GM21825 (cell line): ENCODE results near the gene ASXL1.

Experiments used
- ATAC-seq: cut with Tn5 transposase; IDR thresholded peaks from one replicate; pipeline ENCODE4 v1.9.1; 2021; ENCODE audit warnings: mild to moderate bottlenecking, moderate library complexity; ENCODE audit not compliant: unreplicated experiment

Gene ASXL1

DNA sequence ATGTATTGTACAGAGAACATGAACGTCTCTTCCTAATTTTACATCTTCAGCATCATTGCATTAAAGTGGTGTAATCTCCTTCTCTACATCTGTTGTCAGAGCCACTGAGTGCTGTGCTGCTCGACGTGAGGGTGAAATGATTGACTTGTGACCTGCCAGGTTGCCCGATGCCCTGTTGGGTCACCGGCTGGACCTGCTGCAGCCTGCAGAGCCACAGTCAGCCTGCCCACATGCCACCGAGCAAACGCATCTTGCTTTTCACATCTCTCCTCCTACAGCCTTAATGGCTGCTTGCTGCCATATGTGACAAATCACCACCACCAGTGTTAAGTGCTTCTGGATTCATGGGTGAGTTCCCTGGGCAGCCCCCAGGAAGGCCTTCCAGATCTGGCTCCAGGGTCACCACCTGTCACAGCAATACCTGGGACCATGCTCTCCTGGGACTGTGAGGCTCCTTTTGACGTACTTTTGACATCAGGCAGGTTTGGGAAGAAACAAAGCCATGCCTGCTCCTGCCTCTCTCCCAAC, 80.3 kb downstream of the ASXL1 start:
- ATAC-seq: no peak

DNA sequence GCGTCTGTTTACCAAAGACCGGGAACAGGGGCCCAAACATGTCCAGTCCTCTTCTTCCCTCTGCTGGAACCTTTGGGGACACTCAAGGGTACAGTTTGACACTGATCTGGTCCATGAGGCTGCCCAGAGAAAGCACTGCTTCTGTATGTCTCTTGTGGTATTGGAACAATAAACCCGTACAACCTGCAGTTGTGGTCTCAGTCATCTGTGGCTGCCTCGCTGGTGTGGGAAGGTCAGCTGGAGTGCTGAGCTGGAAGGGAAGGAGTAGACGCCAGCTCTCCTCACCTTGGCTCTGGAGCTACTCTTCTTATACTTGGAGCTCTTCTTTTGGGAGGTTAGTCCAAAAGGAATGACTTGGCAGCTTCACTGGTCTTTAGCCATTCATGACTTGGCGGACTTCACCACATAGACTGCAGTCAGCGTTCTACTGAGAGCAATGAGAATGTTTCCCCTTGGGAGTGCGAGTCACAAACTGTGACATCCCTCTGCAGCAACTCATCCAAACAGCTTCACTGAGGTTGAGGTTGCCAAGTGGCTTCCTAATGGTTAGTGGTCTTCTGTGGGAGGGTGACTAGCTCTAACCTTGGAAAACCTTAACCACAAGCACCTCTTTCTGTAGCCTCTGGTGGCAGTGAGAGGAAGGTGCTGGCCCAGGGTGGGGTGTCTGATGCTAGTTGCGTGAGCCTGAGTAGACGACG, 81.2 kb downstream of the ASXL1 start:
- ATAC-seq: no peak

GRCh38 chr20:32440069-32440757, 82.1 kb downstream of the ASXL1 start:
- no peak for ATAC-seq

DNA sequence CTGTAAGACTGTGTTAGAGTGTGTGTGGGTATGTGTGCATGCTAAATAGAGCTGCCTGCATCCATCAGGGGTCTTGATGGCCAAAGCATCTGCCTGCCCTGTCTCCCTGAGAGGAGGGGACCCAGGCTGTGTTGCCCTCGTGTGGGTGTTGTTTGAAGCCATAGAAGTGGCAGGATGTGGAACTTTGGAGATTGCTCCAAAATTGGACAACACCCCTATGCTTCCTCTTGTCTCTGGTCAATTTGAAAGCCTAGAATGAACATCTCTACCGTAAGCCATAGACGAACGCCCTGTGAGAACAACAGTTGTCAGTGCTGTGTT, 82.6 kb downstream of the ASXL1 start:
- ATAC-seq: no peak

- no peak for ATAC-seq
Observed at GRCh38 chr20:32441638-32442037, 83.5 kb downstream of the ASXL1 start.

DNA sequence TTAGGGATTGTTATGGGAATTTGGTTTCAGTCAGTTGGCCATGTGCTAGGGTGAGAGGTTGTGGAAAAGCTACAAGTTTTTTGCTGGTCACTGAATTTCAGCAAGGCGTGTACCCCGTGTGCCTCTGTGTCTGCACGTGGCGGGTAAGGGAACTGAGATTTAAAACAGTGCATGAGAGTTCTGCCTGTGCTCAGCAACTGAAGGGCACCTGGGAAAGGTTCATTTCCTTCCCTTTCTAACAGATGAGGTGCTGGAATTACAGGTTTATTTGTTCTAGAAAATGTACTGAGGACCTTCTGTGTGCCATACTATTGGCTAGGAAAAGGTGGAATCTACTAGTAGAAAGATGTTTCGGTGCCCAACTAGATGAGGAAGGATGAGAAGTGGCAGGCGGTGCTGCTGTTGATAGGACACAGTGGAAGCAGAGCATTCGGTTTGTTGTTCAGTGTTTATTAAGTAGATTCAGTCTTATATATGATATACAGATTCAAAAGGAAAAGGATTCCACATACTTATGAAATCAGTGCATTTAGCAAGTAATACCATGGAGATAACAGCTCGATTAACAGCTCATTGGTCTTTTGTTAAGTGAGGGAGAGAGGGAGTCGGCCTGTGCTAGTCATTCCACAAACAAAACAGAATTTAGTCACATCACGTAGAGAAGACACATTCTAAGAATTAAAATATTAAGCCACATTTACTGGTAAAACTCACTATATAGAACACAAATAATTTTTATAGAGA, 84.7 kb downstream of the ASXL1 start:
- ATAC-seq: no peak

DNA sequence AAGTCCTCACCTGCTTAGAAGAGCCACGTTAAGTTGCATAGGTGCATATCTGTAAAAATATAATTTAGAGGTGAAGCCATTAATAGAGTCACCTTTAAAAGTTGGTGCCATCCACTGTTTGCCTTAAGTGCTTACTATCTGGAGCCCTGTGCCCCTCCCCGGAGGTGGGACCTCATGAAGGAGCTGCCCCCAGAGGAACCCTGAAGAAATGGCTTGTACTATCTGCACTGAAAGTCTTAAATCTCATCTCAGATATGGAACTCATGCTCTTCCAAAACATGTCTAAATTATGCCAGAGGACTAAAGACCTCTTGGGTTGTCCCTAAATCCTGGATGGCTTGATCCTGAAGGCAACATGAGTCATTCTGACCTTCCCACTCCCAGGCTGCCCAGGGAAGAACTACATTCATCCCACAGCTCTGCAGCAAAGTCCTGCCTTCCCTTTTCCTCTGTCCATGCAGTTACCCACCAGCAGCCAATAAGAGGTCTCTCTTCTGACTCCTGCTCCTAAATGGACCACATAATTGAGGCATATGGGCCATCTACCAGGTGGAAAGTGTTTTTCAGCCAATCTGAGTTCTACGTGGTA, 85.3 kb downstream of the ASXL1 start:
- no peak for ATAC-seq

- no peak for ATAC-seq
Observed at GRCh38 chr20:32444474-32445220, 86.5 kb downstream of the ASXL1 start.

DNA sequence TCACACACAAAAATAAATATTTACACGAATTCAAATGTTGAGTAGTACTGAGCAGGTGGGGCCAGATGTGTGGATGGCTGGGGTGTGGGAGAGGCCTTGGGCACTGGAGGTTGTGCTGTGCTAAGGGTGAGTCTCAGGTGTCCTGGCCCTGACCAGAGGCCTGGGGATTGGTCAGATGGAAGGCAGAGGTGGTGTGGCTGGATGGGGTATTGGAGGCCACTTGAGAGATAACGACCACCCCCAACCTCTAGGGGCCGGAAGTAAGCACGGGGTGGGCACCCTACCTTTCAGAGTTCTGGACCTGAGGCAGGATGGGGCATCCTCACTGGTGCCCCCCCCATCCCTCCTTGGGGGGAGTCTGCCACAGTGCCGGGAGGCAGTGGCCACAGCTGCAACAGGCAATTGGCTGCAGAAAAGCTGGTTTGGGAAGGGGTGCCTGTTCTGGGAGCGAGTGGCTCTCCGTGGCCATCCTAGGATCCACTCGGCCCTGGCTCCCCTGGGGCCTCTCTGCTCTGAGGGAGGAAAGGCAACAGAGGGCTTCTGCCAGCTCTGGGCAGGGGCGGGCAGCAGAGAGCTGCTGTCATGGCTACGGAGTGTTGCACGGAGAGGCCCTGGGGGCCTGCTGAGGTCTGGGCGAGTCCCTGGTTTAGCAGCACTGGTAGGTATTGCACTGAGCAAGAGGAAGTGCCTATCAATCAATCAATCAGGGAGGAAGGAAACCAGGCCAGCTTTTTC, 87.6 kb downstream of the ASXL1 start:
- no peak for ATAC-seq

GRCh38 chr20:32446301-32447100, 88.4 kb downstream of the ASXL1 start:
- no peak for ATAC-seq

GRCh38 chr20:32447136-32448027, 89.3 kb downstream of the ASXL1 start:
- no peak for ATAC-seq

DNA sequence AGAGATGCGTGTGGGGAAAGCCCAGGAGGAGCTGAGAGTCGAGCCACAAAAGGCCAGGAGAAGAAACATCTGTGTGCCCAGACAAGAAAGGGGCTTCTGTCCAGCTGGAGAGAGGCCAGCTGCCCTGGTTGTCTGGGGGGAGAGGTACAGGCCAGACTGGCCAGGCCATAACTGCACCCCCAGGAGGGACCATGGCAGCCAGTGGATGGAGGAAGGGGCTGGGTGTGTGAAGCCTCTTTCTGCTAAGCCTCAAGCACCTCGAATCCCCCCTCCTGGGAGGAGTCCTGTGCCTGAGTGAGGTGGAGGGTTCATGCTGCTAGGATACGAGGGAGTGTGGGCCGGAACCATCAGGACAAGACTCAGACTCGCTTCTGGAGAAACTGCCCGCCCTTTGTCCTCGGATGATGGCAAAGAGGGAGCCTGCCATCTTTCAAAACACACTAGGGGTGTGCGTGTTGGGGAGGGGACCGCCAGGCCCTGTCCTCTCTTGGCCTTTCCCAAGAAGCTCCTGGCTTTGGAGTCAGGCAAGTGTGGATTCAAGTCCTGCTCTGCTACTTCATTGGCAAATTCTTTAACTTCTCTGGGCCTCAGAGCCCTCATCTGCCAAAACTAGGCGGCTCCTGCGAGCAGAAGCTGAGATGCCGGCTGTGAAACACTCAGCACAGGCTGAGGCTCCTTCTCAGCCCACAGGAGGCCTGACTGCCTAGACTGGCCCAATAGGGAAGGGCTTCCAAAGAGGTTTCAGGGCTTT, 90.3 kb downstream of the ASXL1 start:
- ATAC-seq: no peak

DNA sequence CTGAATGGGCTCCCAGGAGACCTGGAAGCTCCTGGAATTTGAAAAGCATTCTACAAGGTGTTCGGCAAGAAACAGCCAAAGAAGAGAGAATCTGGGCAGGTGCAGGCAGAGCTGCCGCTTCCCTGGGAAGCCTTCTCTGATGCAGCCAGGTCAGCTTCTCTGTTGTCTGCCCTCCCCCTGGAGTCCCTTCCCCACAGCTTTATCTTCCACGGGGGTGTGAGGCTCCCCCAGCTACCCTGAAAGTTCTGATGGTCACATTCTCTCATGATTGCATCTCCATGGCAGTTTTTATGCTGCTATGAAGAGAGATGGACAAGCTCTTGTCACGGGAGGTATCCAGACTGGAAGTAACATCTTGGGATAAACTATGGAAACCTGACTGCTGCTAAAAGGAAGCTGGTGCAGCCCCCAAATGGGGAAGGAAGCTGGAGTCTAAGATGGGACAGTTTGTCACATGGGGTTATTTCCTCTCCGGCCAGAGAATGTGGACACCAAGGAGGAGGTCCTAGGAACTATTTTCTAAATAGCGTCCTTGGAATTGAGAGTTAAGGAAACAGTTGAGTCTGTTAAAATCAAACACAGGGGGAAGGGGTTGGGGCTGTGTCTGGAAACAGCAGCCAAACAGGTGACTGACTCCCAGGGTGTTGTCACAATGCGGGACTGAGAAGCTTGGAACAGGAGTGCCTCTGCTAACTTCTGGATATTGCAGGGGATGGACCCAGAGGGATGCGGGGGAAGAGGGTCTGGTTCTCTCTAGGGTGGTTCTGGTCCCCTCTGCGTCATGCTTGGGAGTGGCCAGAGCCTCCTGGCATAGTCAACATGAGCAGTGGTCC, 91.1 kb downstream of the ASXL1 start:
- ATAC-seq: no peak

DNA sequence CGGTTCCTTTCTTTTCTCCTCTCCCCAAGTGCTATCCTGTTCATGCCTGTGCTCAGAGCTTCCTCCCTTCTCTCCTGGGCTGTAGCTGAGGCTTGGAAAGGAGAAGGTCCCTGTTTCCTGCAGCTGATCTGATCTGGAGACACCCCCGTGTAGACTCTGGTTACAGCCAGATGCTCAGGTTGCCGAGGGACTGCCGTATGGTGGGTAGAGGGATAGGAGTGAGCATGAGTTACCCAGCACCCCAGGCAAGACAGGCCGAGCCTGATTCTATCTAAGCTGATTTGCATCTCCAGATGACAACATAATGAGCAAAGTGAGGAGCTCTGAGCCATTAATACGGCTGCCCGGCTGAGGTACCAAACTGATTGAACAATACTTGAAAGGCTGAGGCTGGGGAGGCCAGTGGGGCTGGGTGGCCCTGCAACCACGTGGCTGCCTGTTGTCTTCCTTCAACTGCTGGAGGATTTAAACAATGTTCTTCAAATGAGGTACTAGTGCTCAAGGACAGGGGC, 91.8 kb downstream of the ASXL1 start:
- ATAC-seq: no peak

DNA sequence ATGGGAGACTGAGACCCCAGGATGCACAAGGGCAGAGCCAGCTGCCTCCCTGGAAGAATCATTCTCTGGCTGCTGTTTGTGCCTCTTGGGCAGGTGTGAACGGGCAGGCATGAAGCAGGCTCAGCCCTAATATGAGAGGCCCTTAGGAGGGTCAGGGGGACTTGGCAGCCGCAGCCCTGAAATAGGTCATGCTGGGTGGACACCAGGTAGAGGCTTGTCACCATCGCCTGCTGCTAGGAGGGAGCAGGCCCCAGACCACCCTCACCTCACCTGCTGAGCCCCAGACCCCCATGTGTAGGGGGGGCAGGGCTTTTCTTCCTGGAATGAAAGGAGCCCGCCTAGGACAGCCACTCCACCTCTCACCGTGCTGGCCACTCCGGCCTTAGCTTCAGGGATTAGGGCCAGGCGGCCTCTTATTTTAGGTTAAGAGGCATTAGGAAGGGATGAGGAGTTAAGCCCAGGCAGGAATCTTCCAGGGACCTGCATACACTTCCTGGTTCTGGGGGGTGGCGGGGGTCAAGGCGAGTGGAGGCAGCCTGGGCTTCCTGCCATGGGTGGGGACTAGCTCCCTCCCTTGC, 92.4 kb downstream of the ASXL1 start:
- no peak for ATAC-seq

DNA sequence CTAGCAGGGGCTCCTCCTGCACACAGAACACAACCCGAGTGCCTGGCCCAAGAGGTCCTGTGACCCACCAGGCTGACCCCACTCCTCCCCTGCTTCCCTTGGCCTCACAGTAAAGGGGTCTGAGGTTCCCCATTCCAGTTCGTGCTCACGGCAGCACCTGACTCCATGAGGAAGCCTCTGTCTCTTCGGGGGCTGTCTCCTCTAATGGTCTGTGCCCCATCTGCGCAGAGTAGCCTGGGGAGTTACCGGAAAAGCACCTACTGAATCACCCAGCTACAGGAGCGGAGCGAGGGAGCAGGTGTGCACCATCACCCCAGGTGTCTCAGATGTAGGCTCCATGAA, 93.2 kb downstream of the ASXL1 start:
- ATAC-seq: no peak
